HPDE6-E6E7 (cell line): ENCODE data around the gene GTF2A2.

Experiments
- DNase-seq: peaks from one replicate; pipeline ENCODE4 v3.0.0; 2011; ENCODE audit warnings: missing footprints; ENCODE audit errors: extremely low spot score

GTF2A2 gene

DNA sequence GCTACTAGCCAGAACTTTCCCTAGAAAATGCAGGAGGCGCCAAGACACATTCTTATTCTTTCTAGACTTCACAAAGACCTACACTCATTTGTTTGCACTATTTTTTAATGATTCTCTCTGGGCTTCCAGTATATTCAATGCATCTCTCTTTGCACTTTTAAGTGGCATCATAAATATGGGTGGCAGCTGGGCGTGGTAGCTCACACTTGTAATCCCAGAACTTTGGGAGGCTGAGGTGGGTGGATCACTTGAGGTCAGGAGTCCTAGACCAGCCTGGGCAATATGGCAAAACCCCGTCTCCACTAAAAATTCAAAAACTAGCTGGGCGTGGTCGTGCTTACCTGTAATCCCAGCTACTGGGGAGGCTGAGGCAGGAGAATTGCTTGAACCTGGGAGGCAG lies 51.3 kb downstream of the GTF2A2 start:
- no peak for DNase-seq

DNA sequence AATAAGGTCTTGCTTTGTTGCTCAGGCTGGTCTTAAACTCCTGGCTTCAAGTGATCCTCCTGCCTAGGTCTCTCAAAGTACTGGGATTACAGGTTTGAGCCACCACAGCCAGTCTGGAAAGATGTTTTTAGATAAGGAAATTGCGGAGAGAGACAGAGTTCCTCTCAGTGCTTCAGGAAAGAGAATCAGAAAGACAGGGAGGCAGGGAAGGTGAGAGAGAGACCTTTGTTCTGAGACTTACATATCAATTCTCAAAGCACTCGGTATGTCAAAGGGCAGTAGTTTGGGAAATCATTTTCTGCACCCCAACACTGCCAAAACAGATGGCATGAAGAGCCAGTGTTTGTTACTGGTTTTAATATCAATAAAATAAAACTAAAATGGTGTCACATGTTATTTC lies 58.9 kb downstream of the GTF2A2 start:
- DNase-seq: no peak

DNA sequence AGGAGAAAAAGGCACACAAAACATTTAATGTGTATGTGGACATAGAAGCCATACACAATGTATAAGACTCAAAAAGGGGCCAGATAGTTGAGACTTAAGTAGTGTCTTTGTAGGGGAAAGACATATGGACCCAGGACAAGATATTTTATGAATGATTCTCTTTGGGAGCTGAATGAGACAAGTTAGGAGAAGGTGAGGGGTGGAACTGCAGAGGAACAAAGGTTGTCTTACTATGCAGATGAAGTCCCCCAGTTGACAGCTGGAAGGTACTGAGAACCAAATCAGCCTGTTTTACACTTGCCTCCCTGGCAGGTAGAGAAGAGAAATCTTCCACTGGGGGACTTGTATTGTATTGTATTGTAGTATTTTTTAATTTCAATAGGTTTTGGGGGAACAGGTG lies 60.7 kb downstream of the GTF2A2 start:
- no peak for DNase-seq

DNA sequence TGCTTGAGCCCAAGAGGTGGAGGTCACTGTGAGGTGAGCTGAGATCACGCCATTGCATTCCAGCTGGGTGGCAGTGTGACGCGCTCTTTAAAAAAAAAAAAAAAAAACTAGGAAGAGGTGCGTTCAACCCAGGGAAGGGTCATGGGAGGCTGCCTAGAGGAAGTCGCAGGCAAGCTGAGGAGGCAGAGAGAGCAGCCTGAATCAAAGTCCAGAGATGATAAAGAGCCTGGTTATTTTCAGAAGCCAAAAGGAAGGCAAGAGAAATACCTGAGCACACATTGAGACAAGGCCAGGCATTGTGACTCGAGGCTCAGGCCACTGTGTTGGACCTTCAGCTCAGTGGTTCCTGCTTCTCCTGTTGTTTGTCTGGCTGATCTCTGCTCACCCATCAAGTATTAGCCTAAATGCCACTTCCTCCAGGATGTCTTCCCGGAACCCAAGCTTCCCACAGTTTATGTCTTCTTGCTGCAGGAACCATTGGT lies 61.8 kb downstream of the GTF2A2 start:
- DNase-seq: no peak

DNA sequence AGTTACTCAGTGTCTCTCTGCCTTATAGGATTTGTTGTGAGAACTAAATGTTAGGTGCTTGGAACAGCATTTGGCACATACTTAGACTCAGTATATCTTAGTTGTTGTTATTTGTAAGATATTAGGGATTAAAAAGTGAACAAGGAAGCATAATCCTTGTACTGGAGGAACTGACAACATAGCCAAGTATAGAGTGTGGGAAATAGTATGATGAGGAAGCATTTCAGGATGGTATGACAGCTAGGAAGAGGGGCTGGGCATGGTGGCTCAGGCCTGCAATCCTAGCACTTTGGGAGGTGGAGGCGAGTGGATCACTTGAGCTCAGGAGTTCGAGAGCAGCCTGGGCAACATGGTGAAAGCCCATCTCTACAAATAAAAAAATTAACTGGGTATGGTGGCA lies 62.3 kb downstream of the GTF2A2 start:
- no peak for DNase-seq

DNA sequence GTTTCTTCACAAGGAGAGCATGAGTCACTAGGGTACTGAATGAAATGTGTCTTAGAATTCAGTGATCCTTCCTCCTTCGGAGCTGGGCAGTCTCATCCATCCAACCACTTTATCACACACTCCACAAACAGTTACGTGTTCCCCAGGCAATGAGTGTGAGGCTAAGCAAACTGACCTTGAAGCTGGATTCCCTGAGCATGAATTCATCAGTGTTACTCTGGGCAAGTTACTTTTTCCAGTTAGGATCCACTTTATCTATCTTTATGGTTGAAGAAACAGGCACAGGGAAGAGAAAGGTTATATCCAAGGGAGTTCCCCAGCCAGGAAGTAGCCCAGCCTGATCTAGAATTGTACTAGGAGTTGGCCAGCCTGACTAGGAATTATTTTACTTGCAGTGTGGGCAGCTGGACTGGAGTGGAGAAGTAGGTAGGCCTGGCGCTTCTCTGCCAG lies 62.8 kb downstream of the GTF2A2 start:
- peak; percentile 71 for DNase-seq

DNA sequence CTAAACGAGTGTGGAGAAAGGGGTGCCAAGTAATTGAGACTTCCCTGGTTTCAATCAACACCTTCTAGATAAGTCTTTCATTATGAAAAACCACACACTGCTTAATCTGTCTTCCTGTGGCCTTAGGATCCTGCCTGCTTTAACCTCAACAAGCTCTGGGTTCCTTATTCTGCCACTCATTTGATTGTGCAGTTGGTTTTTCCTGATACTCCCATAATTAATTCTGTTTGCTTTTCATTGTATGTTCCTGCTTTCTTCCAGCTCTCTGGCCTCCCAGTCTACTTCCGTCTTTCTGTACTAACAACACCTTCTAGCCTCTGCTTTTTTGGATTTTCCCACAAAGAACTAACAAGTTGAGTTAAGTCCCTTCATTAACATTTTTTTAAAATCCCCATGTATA lies 66.0 kb downstream of the GTF2A2 start:
- DNase-seq: no peak

DNA sequence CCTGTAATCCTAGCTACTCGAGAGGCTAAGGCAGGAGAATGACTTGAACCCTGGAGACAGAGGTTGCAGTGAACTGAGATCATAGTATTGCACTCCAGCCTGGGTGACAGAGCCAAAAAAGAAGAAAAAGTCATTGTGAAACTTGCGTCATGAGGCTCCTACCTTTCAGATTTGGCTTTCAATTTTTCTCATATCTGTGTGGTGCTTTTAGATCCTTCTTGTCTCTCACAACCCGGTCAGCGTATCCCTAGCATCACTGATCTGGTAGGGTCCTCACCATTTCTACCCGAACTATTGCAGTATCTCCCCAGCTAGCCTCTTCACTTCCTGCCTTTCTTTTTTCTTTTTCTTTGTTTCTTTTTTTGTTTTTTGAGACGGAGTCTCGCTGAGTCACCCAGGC lies 67.3 kb downstream of the GTF2A2 start:
- no peak for DNase-seq
